Uterus (tissue), 4 donors: ENCODE measurements around the gene GRHL3. TPM values are rescaled to one million over a fixed set of nuclear protein-coding genes. Genes with fewer than 3 reads are reported as not detected.

Experiments used
- DNase-seq, 2 donors: peaks; one replicate each; pipeline ENCODE4 v3.0.0-alpha.2; 2019 to 2020
- H3K27ac ChIP-seq, 2 donors: fragments of 200-600 bp; sonication (generic); 1 replicate in 1 of 2; 2 replicates in 1 of 2; pipeline ENCODE4 v1.5.1; 2016 to 2018
- H3K27me3 ChIP-seq, 2 donors: fragments of 200-600 bp; sonication (generic); one replicate each; pipeline ENCODE4 v1.5.1; 2018 to 2019; ENCODE audit warnings: control low read depth in 1 of 2
- H3K36me3 ChIP-seq, 2 donors: fragments of 200-600 bp; sonication (generic); one replicate each; pipeline ENCODE4 v1.5.1; 2019; ENCODE audit warnings: control low read depth in 1 of 2
- H3K4me1 ChIP-seq, 2 donors: fragments of 200-600 bp; sonication (generic); one replicate each; pipeline ENCODE4 v1.5.1; 2018 to 2019; ENCODE audit warnings: control low read depth in 1 of 2
- H3K4me3 ChIP-seq, 2 donors: fragments of 200-600 bp; sonication (generic); 1 replicate in 1 of 2; 2 replicates in 1 of 2; pipeline ENCODE4 v1.5.1; 2018 to 2019; ENCODE audit warnings: mild to moderate bottlenecking in 1 of 2
- H3K9me3 ChIP-seq, 2 donors: fragments of 200-600 bp; sonication (generic); one replicate each; pipeline ENCODE4 v1.5.1; 2019; ENCODE audit warnings: control low read depth in 1 of 2
- CTCF ChIP-seq, 4 experiments: fragments of 200-600 bp in 2 of 4; fragments of 450-650 bp in 2 of 4; sonication (generic) in 2 of 4; IDR thresholded peaks; one replicate each; pipeline ENCODE4 v1.5.1; 2016 to 2019; ENCODE audit warnings: antibody characterized with exemption in 4 of 4, mild to moderate bottlenecking in 2 of 4, moderate library complexity in 1 of 4
- POLR2A ChIP-seq, 2 donors: fragments of 450-650 bp; IDR thresholded peaks; one replicate each; pipeline ENCODE4 v1.6.1; 2016; ENCODE audit warnings: antibody characterized with exemption in 2 of 2, mild to moderate bottlenecking in 1 of 2, moderate library complexity in 1 of 2
- intact Hi-C: fragments of 100-400 bp; cut with DNase I; formaldehyde crosslinking; loops from one replicate; pipeline ENCODE4 v1.15.1; 2023; ENCODE audit warnings: low total_unique reads
- total RNA-seq, 4 donors: library from RNA; depleted of rRNA in 3 of 4; stranded (reverse); fragments of >200 nt in 3 of 4; gene quantifications; one replicate each; pipeline versions ENCODE4 v1.1.0 to v1.2.4, GENCODE V29; 2014 to 2023
- donor health status: DM: yes; HTN: yes; CAD: no.

Gene GRHL3
- total RNA-seq, 4 donors from 2014 or later, result 0.15 to 0.35 TPM; not detected in 2

DNA sequence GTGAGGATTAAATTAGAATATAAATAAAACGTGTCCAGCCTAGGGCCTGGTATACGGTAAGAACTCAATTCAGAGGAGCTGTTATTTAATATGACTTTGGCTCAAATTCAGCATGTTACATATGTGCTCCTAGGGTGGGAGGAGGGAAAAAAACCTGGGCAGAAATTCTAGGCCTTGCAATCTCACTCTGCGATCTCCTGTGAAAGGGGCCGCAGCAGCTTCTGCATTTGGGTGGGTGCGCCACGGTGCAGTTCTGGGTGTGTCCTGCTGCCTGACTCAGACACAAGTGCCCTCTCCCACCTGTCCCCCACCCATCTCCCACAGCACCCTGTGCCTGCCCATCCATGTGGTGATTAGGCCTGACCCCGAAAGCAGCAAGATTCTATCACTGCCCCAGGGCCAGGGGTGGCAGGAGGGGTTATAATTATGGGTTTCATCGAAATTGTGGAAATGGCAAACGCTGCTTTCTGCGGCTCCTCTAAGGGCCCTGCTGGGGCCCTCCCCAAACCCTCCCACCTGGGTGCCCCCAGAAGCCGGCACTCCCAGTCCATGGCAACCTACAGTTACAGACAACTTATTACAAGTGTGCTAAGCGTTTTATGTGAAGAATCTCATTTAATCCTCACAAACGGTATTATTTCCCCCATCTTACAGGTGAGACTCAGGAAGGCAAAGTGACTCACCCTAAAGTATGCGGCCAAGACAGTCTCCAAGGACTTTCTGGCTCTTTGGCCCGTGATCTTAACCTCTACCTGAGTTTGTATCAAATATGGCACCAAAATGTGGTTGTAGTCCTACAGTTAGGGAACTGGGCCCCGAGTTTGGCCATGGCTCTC is 25.5 kb upstream of the GRHL3 start:
- Histone ChIP-seq H3K27me3 (no peaks in the 10 kb centered on the region), H3K4me3 (no peak overlapping the region), H3K4me1 (peaks cover 11 to 12% of the 10 kb centered on the region in 2 donors), H3K36me3 (no peaks in the 10 kb centered on the region), H3K27ac (peak overlapping the region; percentile 82 to 88), H3K9me3 (no peaks in the 10 kb centered on the region)
- TF ChIP-seq CTCF (IDR thresholded peaks at IDR 0.05) (no peak), POLR2A (IDR thresholded peaks at IDR 0.05) (no peak)
- intact Hi-C loops, result no loop called here
- DNase-seq, result no peak

GRCh38 chr1:24294228-24294672 is 24.9 kb upstream of the GRHL3 start:
- Histone ChIP-seq H3K4me1 (peaks cover 11 to 12% of the 10 kb centered on the region in 2 donors), H3K9me3 (no peaks in the 10 kb centered on the region), H3K4me3 (no peak overlapping the region), H3K36me3 (no peaks in the 10 kb centered on the region), H3K27me3 (no peaks in the 10 kb centered on the region), H3K27ac (peak overlapping the region; percentile 82 to 88)
- intact Hi-C loops, result no loop called here
- DNase-seq, result peak; percentile 66 to 88
- no peak for TF ChIP-seq CTCF (IDR thresholded peaks at IDR 0.05)
- TF ChIP-seq POLR2A (IDR thresholded peaks at IDR 0.05), result no peak

- no peak for TF ChIP-seq POLR2A (IDR thresholded peaks at IDR 0.05)
- TF ChIP-seq CTCF (IDR thresholded peaks at IDR 0.05), result peak in 1 of 4 experiments; percentile 28
- Histone ChIP-seq H3K4me1 (peaks cover 6 to 12% of the 10 kb centered on the region in 2 donors), H3K27ac (peak overlapping the region; percentile 82 to 88), H3K36me3 (no peaks in the 10 kb centered on the region), H3K27me3 (no peaks in the 10 kb centered on the region), H3K4me3 (no peak overlapping the region), H3K9me3 (no peaks in the 10 kb centered on the region)
- intact Hi-C loops, result no loop called here
- DNase-seq, result peak; percentile 82 to 89
These were observed 24.3 kb upstream of the GRHL3 start for GRCh38 chr1:24294716-24295371.

GRCh38 chr1:24295535-24295934 is 23.6 kb upstream of the GRHL3 start:
- intact Hi-C loops, result no loop called here
- Histone ChIP-seq H3K4me3 (no peak overlapping the region), H3K27me3 (no peaks in the 10 kb centered on the region), H3K27ac (peak overlapping the region; percentile 82 to 88), H3K9me3 (no peaks in the 10 kb centered on the region), H3K4me1 (peaks cover 4 to 12% of the 10 kb centered on the region in 2 donors), H3K36me3 (no peaks in the 10 kb centered on the region)
- TF ChIP-seq CTCF (IDR thresholded peaks at IDR 0.05) (no peak), POLR2A (IDR thresholded peaks at IDR 0.05) (no peak)
- DNase-seq, result no peak
